Measurements from ENCODE around the gene TMEM134.
A peak's percentile ranks its signal among the peaks of the same experiment; 100 is the strongest.
"Not testable (repeated sequence)": the region's sequence is repeated elsewhere in the genome, so short reads cannot be mapped to it uniquely, and the experiment has no call there.

The TMEM134 gene, protein sequence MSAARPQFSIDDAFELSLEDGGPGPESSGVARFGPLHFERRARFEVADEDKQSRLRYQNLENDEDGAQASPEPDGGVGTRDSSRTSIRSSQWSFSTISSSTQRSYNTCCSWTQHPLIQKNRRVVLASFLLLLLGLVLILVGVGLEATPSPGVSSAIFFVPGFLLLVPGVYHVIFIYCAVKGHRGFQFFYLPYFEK

DNA sequence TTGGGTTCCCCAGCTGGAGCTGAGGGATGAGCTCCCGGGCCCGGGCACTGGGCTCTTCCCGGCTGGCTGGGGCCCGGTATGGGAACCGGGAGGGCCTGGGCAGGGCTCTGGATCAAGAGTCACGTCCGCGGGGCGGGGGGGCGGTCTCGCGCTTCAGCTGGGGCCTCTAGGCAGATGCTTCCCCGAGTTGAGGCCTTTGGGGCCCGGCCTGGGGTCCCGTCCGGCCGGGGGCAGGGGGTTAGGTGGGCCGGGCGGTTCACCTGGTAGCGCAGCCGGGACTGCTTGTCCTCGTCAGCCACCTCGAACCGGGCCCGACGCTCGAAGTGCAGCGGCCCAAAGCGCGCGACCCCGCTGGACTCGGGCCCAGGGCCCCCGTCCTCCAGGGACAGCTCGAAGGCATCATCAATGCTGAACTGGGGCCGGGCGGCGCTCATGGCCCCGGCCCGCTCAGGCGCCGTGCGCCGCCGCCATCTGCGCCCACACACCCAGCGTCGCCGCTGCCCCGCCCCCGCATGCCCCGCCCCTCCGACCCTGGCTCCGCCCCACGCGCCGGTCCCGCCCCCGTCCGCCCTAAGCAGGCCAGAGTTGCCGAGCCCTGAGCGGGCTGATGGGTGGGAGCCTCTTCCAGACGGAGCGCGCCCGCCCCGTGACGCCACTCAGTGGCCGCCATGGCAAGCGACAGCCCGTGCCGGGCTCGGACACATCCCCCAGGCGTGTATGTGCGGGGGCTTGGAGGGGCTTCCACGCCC is at the start of gene TMEM134:
Gene TMEM134, minus strand, starts transcription at position 493 of the 749 bp plus-strand sequence. Its CDS starts 59 bp downstream, at position 434.
- peak; percentile 92 for DNase-seq (ENCODE audit: low spot score)

DNA sequence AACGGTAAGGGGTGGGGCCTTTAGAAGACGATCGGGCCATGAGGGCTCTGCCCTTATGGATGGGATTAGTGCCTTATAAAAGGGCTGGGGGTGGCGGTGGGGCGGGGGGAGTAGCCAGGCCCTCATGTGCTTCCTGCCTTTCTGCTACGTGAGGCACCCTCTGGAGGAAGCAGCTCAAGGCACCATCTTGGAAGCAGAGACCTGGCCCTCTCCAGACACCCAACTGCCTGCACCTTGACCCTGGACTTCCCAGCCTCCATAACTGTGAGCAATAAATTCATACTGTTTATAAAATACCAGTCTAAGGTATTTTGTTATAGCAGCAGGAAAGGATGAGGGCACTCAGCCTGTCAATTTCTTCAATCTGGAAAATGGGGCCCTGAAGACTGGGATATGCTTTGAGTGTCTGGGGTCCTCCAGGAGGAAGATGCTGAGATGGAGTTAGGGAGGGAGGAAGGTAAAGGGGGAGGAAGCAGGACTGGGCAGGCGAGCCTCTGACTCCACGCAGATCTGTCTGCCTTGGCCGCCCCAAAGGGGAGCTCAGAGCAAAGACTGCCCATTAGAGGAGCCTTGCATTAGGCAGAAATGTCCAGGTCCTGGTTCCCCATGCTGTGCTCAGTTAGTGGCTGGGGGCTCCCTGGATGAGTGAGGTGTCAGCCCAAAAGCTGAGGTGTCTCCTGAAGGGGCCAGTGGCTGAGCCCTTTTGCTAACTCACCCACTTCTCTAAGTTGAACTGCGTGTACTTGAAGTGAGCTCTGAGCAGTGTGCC is 48.9 kb upstream of the TMEM134 start:
- no peak for DNase-seq (ENCODE audit: low spot score)

DNA sequence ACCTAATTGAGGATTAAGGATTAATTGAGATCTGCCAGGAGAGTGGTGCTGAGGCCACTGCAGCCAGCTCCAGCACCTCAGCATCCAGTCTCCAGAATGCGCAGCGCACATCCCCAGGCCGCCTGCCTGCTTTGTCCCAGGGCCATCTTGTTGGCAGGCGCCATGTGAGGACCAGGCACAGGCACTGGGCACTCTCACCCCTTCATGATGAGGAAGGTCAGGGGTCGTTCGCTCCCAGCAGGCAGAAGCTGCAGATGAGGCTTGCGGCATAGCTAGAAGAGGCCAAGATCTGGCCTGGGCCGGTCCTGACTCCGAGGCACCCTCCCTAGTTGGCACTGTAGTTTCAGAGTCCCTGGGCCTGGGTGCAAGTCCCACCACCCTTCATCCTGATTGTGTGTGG is 47.8 kb upstream of the TMEM134 start:
- no peak for DNase-seq (ENCODE audit: low spot score)

DNA sequence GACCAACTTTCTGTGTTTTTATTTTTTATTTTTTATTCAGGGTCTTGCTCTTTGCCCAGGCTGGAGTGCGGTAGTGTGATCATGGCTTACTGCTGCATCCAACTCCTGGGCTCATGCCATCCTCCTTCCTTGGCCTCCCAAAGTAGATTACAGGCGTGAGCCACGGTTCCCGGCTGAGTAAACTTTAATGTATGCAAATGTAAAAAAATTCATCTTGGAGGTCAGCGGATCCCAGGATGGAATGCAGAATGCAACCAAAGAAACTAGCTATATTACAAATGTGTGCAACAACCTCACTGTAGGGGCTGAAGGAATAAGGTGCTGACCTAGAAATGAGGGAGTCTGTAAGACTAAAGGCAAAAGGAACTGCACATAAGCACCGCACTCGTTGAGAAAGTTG is 45.1 kb upstream of the TMEM134 start:
- DNase-seq (ENCODE audit: low spot score), result no peak

DNA sequence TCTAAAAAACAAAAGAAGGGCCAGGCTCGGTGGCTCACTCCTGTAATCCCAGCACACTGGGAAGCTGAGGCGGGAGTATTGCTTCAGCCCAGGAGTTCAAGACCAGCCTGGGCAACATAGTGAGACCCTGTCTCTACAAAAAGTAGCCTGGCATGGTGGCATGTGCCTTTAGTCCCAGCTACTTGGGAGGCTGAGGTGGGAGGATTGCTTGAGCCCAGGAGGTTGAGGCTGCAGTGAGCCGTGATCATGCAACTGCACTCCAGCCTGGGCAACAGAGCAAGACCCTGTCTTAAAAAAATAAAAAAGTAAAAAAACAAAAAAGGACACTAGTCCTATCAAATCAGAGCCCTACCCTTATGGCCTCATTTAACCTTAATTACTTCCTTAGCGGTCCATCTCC is 42.5 kb upstream of the TMEM134 start:
- DNase-seq (ENCODE audit: low spot score), result not testable (repeated sequence)

DNA sequence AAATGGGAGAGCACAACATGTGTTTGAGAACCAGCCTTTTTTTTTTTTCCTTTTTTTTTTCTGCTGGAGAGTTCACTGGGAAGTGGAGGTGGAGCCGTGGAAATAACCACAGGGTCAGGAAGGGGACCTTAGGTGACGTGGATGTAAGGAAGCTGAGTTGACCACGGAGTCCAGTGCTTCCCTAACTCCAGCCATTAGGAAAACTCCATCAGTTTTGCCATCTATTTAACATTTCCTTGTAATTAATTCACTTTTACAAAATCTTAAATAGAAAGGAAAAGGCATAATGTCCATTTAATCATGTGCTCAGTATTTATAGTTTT is 40.9 kb upstream of the TMEM134 start:
- DNase-seq (ENCODE audit: low spot score), result no peak

DNA sequence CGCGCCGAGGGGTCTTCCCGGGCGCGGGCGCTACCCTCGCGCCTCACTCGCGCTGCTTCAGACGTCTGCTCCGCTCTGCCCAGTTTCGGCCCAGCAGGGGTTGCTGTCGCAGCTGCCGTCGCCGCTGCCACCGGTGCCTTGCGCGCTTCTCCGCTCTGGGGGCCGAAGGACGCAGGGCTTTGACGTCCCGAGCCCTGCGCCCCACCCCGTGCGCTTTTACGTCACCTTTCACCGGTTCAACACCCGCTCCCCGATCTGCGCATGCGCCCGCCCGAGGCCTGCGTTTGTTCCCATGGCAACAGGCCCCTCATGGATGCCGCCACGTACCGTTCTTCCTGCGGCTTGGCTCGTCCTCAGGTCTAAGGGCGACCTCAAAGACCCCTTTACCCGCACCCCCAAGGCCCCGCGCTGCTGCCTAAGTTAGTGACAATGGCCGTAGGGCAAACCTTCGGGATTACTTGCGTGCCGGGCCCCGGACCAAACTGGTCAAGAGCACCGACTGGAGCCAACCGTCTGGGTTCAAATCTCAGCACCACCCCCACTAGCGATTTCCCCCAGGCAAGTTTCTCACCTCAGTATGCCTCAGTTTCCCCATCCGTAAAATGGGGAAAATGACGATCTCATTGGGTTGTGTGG is 39.6 kb upstream of the TMEM134 start:
- DNase-seq (ENCODE audit: low spot score), result peak; percentile 95

DNA sequence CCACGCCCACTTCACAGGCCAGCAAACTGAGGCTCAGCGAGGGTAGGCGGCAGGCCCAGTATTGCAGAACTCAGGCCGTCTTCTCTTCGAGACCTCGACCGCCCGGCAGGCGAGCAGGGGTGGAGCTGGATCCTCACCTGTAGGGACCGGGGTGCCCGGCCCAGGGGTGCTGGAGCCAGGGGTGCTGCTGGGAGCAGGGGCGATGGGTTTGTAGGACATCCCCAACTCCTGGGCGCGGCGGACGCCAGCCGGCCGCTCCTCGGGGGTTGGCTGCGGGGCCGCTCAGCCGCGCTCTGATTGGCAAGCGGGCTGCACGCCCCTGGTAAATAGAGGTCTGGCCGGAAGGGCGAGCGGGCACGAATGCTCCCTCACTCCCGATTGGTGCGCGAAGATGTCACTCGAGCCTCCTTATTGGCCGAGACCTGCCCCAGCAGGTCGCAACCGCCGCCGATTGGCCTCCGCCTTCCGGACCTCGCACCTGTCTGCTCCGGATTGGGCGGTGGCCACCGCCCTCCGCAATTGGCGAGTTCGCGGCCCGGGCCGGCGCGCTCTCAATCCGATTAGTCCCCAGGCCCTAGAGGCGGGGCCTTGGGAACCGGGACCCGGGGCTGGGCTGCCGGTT is 38.9 kb upstream of the TMEM134 start, which contains the start of gene CDK2AP2:
Gene CDK2AP2, minus strand, starts transcription at position 299 of the 622 bp plus-strand sequence. Its CDS starts 80 bp downstream, at position 219.
- peak; percentile 97 for DNase-seq (ENCODE audit: low spot score)

DNA sequence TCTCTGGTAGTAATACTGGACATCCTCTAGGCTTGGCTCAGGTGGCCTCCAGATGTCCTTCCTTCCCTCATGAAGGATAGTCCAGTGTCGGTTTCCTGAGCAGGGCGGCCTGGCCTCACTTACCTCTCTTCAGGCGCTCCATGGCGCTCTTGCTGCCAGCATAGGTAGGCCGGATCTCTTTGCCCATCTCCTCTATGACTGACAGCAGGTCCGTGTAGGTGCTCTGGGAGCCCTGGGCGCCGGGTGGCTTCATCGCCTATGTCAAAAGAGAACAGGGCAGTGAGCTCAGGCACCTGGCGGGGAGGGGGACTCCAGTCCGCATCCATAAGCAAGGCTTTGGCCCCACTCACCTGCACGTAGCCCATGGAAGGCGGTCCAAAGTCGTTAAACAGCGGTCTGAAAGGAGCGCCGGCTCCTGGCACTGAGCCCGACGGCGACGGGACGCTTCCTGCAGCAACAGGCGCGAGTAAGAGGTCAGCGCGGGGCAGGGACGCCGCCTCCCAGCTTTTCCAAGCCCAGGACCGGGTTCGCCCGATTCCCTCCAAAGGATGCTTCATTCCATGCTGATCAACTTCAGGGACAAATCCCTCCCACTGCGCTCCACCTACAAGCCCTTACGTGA is 38.3 kb upstream of the TMEM134 start:
- DNase-seq (ENCODE audit: low spot score), result no peak

DNA sequence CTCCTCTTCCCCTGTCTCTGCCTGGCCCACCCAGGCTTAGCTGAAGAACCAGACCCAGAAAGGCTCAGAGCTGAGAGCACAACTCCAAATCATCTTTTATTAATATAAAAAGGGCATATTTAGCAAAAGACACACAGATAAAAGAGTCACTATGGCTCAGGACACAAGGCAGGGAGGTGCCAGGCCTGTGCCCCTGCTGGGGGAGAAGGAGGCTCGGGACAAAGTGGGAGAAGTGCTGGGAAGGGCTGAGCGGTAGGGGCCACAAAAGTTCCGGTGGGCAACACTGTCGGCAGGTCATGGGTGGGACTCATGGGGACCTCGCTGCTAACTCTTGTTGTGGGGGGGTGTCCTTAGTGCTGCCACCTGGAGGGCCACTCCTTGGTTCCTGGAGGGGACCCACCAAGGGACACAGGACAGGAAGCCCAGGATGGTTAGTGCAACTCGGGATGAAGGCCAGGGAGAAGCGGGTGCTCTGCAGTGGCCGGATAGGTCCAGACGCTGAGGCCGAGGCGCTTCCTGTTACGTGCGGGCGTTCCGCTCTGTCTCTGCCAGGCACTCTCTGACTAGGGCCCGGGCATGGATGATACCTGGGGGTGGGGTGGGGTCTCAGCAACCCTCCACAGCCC is 37.5 kb upstream of the TMEM134 start:
- no peak for DNase-seq (ENCODE audit: low spot score)

DNA sequence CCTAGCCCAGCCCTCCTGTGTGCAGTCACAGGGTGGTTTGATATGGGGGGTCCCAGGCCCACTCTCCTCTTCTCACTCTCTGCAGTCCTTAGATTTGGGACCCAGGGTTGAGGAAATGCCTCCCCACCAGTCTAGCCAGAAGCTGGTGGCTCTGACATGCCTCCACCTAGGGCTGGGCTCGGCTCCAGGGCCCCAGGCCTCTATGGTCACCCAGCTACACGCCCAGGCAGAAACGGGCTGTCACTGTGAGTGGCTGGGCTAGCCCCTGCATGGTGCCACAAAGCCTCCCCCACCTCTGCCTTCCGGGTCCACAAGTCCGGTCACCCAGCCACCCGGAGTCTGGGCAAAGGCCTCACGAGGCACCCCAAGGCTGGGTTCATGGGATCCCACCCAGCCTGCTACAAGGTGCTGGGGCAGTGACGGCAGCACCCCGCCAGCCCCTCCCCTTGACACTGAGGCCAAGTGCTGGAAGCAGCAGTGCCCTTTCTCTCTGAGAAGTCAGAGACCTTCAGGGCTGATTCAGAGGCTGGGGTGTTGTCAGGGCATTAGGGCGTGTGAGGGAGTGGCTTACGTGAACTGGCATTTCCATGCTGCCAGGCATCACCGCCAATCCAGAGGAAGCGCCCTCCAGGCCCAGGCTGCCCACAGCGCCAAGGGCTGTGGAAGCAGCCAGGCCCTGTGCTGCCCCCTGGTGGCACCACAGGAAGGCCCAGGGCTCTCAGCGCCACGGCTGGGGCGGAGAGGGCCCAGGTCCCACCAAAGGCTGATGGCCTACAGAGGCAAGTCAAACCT is 36.8 kb upstream of the TMEM134 start:
- peak; percentile 90 for DNase-seq (ENCODE audit: low spot score)

DNA sequence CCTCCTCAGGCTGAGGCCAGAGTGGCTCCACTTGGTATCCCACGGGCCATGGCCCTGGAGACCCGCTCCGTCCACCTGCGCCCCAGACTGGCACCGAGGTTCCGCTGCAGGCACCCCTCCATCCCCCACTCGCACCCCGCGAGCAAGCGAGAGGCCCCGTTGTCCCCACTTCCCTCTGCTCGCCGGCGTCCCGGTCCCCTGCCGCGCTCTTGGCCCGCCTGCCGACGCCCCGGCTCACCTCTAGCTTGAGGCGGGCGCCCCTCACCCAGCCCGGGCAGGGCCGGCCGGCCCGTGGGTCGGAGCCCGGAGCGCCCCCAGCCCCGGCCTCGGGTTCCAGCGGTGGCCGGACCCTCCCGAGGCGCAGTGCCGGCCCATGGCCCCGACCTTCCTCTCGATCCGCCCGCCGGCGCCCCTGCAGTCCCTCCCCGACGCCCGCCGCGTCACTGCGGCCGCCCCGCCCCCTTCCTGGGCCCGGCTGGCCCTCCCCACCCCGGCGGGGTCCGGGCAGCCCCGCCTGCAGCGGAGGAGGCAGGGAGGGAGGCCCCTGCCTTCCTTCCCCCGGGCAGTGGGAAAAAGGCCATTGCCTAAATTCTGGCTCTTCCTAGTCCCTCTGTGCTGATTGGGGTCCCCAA is 36.0 kb upstream of the TMEM134 start, which contains the start of gene PITPNM1:
Gene PITPNM1, minus strand, starts transcription at position 414 of the 632 bp plus-strand sequence. CDS start 1,183 bp downstream, outside the sequence.
- no peak for DNase-seq (ENCODE audit: low spot score)

DNA sequence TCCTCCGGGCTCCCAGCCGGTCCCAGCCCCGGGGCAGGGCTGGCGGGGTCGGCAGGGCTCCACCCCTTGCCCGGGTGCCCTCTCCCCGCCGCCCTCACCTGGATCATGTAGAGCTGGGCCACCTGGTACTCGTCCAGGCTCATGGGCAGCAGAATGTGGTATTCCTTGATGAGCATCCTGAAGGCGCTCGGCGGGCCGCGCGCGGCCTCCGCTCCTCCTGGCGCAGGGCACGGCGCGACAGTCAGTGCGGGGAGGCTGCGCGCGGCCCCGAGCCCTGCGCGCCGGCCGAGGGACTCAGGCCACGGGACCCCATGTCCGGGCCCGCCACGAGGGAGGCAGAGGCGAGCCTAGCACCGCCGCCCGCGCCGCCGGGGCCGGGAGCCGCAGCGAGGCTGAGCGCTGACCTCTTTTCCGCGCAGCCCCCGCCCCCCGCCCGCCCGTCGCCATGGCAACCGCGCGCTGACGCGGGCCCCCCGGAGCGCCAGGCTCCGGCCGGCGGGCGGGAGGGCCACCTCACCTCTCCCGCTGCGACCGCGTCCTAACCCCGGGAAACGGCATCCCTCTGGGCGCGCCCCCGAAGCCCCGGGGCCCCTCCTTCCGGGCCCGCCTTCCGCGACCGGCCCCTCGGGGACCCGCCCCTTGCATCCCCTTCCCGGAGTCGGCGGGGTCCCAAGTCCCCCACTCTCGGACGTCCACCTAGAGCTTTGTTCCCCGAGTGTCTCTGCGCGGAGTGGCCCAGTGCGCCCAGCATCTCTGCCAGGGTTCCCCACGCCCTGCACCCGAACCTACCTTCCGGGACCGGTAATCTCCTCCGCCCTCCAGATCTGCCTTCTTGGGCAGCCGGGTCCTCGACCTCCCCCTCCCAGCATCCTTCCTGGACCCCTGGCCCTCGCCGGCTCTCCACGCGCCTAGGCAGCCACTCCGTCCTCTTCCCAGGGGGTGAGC is 35.2 kb upstream of the TMEM134 start:
- DNase-seq (ENCODE audit: low spot score), result no peak

DNA sequence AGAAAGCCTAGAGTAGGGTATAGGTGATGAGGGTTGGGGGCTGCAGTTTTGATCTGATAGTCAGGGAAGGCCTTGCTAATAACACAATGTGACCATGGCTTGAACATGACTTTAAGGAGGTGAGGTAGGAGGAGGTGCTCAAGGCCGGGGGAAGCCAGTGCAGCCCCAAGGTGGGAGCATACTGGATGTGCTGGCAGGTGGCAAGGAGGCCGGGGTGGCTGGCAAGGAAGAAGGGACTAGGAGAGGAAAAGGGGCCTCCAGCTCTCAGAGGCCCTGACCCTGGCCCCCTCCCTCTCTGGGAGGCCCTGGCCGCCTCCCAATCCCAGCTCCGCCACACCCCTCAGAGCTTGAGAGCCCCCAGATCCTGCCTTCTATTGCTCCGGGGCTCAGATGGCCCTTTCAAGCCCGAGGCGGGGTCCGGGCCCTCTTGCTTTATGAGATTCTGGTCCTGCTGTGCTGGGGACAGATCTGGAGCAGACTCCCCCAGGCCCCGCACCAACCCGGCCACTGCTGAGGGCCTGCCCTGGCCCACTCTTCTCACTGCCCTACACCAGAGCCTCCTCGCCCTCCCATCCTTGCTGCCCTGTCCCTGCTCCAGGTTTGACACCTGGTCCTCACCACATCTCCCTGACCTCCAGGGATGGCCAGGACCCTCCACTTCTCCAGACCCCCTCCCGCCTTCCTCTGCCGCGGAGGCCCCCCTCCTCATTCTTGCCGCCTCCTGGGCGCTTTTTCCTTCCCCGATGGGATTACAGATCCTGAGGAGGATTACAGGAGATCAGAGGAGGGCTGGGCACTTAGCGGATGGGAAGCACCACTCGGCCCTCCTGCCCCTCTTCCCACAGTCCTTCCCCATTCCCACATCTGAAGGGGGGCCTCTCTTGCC is 34.3 kb upstream of the TMEM134 start:
- no peak for DNase-seq (ENCODE audit: low spot score)

DNA sequence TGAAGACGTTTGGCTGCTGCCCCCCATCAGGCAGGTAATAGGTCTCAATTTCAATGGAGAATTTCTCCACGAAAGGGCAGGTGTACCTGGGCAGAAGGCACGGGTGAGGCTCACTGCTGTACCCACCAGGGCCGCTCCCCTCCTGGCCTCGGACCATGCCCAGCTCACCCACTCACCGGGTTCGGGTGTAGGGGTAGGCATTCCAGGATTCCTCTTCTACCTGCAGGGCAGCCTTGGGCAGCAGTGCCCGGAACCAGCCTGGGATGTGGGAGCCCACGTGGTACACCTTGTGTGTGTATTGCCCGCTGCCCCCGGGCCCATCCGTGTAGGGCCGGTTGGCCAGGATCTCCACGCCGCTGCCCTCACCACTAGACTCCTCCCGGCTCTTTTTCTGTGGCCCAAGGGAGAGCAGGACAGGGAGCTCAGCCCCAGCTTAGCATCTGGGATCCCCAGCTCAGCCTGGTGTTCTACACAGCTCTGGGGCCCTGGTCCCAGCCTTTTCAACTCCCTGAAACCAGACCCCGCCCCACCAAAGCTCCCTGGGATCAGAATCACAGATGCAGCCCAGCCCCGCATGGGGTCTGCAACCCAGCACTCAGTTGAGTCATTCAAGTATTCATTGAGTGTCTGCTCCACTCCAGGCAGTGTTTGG is 33.4 kb upstream of the TMEM134 start:
- DNase-seq (ENCODE audit: low spot score), result no peak

DNA sequence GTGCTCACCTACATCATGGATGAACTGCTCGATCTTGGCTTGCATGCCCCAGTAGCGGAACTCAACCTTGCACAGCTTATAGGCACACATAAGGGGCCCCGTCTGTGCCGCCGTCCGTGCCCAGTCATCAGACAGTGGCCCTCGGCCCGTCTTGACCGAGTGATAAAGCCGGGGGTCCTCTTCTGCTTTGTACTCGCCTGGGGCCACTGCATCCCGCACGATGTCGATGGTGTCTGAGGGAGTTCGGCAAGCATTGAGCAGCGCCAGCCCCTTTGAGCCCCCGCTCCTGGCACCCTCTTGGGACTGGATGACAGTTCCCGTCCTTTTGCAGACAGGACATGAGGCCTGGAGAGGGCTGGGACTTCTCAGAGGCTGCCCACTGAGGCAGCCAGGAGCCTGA is 32.8 kb upstream of the TMEM134 start:
- DNase-seq (ENCODE audit: low spot score), result no peak

Measured in hematopoietic multipotent progenitor cell treated with erythropoietin and hydrocortisone succinate and interleukin-3 and kit ligand, for 17 days (in vitro differentiated cells).